SK-MEL-5 (cell line): ENCODE results near the gene MCF2L2. TPM values are rescaled to one million over a fixed set of nuclear protein-coding genes. Genes with fewer than 3 reads are reported as not detected.

ENCODE experiments used
- DNase-seq: peaks from one replicate; pipeline ENCODE4 v3.0.0-alpha.2; 2016; ENCODE audit warnings: low read depth, low spot score
- in situ Hi-C: cut with HindIII; loops from 2 replicates; pipeline ENCODE4 v1.10.0; 2016; ENCODE audit warnings: low sequenced_read_pairs, high pct_unique_total_duplicates, low pct_unique_long_range_greater_than_20kb
- small RNA-seq, 2 experiments: library from RNA; depleted of rRNA; stranded (forward); fragments of <200 nt; gene quantifications; one replicate each; pipeline ENCODE3, GENCODE V24; 2014
- total RNA-seq: library from RNA; depleted of rRNA; stranded (reverse); fragments of >200 nt; shearing (Covaris generic); gene quantifications from 2 replicates; pipeline ENCODE4 v1.2.3, GENCODE V29; 2014; rRNA removed

MCF2L2 gene
- total RNA-seq, 1 experiment from 2014 or later, result 0.79 TPM

- DNase-seq, result no peak
- in situ Hi-C loops, result no loop called here
Measured at GRCh38 chr3:183132409-183132808, 296.0 kb downstream of the MCF2L2 start.

DNA sequence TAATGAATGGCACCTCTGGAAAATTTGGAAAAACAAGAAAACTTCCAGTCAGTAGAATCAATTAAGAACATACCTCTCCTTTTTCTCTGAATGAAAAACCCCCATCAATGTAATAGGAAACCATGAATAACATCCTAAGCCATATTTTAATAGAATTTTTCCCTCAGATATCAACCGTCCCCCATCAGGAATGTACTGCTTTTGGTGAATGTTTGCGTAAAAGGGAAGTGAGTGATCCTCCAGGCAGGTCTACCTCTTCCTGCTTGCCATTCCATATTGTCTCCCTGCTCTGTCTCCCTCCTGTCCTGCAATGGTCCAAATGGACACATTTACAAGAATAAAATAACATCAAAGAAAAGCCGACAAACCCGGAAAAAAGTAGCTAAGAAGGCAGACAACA lies 296.7 kb downstream of the MCF2L2 start:
- in situ Hi-C loops, result no loop called here
- DNase-seq, result no peak

DNA sequence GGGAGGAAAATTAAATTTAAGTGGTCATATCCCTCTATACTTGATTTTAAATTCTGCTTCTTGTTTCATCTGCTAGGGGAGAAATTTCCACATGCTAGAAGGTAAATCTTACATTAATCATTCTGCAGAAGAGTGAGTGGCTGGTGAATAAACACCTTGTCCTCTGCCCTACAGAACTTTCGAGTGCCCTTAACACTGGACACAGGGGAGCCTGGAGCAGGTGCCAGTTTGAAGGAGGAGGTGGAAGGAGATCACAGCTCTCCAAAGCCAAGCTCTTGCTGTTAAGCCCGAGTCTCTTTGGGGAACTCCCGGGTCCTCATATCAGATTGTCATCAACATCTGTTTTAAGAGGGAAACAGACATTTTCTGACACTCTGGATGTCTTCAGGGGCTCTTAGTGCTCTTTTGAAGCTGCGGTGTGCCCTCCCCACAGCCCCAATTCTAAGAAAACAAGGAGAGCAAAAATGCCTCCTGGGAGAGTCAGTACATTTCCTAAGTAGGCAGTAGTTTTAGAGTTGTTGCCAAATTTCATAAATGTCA lies 297.2 kb downstream of the MCF2L2 start:
- in situ Hi-C loops, result no loop called here
- DNase-seq, result no peak

DNA sequence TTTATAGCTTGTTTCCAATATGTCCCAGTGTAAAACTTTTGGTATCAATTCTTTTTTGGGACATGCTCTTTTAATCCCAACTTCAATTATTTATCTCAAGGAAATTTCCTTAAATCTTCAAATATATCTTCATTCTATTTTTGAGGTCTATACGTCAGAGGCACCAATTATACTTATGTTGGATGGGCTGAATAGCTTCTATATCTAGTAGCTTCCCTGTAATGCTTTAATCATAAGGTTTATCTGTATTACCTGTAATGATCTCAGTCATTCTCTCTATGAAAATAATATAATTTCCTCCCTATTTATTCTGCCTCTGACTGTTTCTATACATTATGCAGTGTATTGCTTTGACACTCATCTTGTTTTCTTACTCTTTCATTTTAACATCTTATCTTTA lies 299.2 kb downstream of the MCF2L2 start:
- no peak for DNase-seq
- in situ Hi-C loops, result no loop called here

GRCh38 chr3:183128709-183129108 lies 299.7 kb downstream of the MCF2L2 start:
- in situ Hi-C loops, result no loop called here
- no peak for DNase-seq

Small RNAs within 50 kb of the gene (small RNA-seq; reads per million reads assigned to genes)
- gene RF00092 (0 reads per million in 2 experiments), gene RF00394 (0 reads per million in 2 experiments), gene RF01241 (0 reads per million in 2 experiments), gene RNA5SP151 (0 reads per million in 2 experiments), gene SNORA63D (4.0 to 21.5 reads per million in 2 experiments)

Other genes with a start within 250 kb of the MCF2L2 start
- 0.11 and 0.21 TPM in 2 replicates for gene B3GNT5, start 175.4 kb downstream of the MCF2L2 start, total RNA-seq
- gene KLHL6, start 127.1 kb upstream of the MCF2L2 start, total RNA-seq, result 0.11 and 0.13 TPM in 2 replicates
- gene KLHL24, start 207.0 kb upstream of the MCF2L2 start, total RNA-seq, result 79.1 and 85.8 TPM in 2 replicates